IPS-18c (cell line): ENCODE data around the gene ADAT1.

Experiments
- H3K4me3 ChIP-seq: 2 replicates; pipeline ENCODE4 v1.7.0; 2013; ENCODE audit warnings: low read depth, mild to moderate bottlenecking, low read length, moderate library complexity; ENCODE audit not compliant: insufficient read depth
- H3K9me3 ChIP-seq: one replicate; pipeline ENCODE4 v1.6.1; 2013; ENCODE audit warnings: mild to moderate bottlenecking, low read length, moderate library complexity; ENCODE audit not compliant: control insufficient read depth, insufficient read depth

The ADAT1 gene

DNA sequence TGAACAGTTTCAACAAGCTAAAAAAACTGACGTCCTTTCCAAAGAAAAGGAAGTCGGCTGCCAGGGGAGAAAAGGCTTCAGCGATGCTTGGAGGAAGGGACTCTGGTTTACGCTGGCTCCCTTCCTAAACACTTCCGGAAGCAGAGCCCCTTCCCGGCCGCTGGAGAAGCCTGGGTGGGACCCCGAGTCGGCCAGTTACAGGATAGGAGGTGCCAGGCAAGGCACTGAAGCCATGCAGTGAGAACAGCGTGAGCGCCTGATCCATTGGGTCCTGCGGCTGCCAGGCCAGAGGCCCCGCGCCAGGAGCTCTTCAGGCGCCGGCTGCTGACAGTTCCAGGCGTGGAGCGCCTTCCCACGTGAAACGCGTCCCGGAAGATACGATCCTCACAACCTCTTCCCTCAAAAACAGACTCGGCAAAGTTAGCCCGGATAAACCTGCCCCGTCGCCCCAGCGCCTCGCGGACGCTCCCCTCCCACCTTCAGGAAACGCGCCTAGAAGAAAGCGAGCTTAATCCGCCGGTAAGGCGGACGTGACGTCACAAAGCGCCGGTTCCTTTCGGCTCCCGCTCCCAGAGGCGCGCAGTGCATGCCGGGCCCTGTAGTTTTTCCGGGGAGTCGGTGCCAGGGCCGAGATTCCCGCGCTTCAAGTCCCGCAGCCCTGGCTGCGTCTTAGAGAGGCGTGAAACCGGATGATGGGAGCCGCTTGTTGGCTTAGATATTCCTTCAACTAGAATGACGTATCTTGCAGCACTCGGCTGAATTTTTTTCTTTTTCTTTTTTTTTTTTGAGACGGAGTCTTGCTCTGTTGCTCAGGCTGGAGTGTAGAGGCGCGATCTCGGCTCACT lies at the start of gene ADAT1:
Gene ADAT1, minus strand, starts transcription at position 521 of the 845 bp plus-strand sequence. CDS start 2,482 bp downstream, outside the sequence.
- H3K9me3 ChIP-seq: no peaks in the 10 kb centered on the region
- peak within 1 kb of the TSS; percentile 77 for H3K4me3 ChIP-seq

DNA sequence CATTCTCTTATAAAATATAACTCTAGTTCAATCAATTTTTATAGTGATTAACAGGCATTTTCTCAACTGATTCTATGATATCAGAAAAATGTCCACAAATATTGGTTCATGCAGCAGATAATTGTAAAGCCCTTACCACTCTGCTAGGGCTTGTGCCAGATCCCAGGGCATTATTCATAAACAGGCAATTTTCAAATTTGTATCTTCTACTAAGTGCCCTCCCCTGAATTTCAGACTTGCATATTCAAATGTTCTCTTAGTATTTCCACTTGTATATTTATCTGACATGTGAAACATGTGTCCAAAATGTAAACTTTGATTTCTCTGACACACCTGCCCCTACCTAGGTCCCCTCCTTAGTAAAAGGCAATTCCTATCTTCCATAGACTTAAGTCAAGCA lies 44.4 kb upstream of the ADAT1 start:
- Histone ChIP-seq H3K4me3 (no peak overlapping the region), H3K9me3 (no peaks in the 10 kb centered on the region)

DNA sequence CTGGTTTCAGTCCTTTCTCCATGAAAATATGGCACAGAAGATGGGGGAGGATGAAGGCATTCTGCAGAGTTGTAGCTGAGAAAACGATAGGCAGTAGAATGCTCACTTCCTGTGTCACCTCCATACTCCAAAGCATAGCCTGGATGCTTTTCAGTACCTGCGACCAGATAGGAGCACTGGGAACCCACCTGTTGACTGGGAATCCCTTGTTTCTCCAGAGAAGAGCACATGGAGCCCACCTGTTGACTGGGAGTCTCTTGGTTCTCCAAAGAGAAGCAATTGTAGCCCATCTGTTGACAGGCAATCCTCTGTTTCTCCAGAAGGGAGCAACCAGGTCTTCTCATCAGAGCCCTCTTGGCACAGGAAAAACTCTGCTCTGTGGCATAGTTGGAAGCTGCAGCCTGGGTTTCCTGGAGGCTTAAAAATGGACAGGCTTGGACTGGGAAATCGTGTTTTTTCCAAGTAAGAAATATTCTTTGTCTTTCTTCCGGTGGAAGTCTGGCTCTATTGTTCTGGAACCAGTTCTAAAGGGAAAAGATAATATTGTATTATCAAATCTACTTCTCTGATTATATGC lies 37.7 kb upstream of the ADAT1 start:
- H3K9me3 ChIP-seq: no peaks in the 10 kb centered on the region
- H3K4me3 ChIP-seq: no peak overlapping the region

- Histone ChIP-seq H3K4me3 (no peak overlapping the region), H3K9me3 (no peaks in the 10 kb centered on the region)
Measured at GRCh38 chr16:75660321-75660720, 37.2 kb upstream of the ADAT1 start.

DNA sequence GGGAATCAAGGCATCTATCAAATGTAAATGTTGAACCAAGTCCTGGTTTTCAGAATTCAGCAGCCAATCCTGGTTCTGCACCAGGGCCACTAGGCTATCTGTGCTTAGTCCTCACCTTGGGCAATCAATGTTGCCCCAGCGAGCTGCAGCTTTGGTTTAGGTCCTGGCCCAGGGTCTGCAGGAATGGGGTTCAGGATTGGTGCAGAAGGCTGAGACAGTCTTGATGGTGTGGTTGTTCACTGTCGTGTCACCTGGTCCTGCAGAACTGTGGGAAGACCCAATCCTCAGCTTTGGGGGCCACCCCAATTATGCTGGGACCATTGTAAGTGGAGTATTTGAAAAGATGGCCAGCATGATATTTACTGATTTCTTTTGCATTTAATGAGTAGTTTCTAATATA lies 35.1 kb upstream of the ADAT1 start:
- Histone ChIP-seq H3K9me3 (no peaks in the 10 kb centered on the region), H3K4me3 (no peak overlapping the region)

- no peaks in the 10 kb centered on the region for H3K9me3 ChIP-seq
- no peak overlapping the region for H3K4me3 ChIP-seq
Measured at GRCh38 chr16:75653922-75654321, 30.8 kb upstream of the ADAT1 start.

GRCh38 chr16:75648265-75649076 lies 25.4 kb upstream of the ADAT1 start:
- H3K9me3 ChIP-seq: no peaks in the 10 kb centered on the region
- peak overlapping the region; percentile 98 for H3K4me3 ChIP-seq

DNA sequence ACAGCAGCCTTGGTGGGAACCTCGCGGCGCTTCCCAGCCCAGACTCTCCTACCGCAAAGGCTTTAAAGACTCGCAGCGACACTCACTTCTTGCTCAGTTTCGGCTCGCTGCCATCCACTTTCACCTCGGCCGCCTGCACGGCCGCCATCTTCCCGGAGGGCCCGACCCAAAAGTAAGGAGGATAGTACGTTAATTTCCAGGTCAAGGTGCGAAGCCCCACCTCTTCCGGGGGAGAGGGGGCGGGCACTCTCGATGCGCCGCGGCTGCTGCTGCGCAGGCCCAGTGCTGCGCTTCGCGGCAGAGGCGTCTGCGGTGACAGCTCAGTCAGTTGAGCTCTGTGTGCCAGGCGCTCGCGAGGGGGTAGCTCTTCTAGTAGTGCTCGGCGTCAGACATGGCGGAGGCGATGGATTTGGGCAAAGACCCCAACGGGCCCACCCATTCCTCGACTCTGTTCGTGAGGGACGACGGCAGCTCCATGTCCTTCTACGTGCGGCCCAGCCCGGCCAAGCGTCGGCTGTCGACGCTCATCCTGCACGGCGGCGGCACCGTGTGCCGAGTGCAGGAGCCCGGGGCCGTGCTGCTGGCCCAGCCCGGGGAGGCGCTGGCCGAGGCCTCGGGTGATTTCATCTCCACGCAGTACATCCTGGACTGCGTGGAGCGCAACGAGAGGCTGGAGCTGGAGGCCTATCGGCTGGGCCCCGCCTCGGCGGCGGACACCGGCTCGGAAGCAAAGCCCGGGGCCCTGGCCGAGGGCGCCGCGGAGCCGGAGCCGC lies 24.6 kb upstream of the ADAT1 start, which contains the start of the genes KARS1 and TERF2IP:
Gene KARS1, minus strand, starts transcription at position 174 of the 773 bp plus-strand sequence. Its CDS starts 26 bp downstream, at position 148.
Gene TERF2IP, plus strand, starts transcription at position 282 of the 773 bp plus-strand sequence. Its CDS starts 110 bp downstream, at position 392.
- peak within 1 kb of the TSS; percentile 98 for H3K4me3 ChIP-seq
- H3K9me3 ChIP-seq: no peaks in the 10 kb centered on the region

- H3K9me3 ChIP-seq: no peaks in the 10 kb centered on the region
- peak overlapping the region; percentile 98 for H3K4me3 ChIP-seq
Measured at GRCh38 chr16:75647112-75647491, 24.0 kb upstream of the ADAT1 start.

GRCh38 chr16:75644240-75645012 lies 21.3 kb upstream of the ADAT1 start:
- no peak overlapping the region for H3K4me3 ChIP-seq
- H3K9me3 ChIP-seq: no peaks in the 10 kb centered on the region

DNA sequence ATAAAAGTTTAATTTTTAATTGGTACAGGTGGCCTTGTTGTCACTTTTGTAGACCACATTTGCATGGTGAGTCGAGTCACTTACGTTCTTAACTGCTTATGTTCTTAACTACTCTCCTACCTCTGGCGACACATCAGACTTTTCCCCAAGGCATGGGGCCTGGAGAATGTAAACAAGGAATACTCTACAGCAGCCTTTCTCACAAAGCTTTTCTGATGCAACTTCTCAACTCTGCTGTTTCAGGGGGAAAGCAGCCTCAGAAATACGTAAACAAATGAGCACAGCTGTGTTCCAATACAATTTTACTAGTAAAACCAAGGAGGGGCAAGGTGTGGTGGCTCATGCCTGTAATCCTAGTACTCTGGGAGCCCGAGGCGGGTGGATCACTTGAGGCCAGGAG lies 17.5 kb upstream of the ADAT1 start:
- no peaks in the 10 kb centered on the region for H3K9me3 ChIP-seq
- H3K4me3 ChIP-seq: no peak overlapping the region

DNA sequence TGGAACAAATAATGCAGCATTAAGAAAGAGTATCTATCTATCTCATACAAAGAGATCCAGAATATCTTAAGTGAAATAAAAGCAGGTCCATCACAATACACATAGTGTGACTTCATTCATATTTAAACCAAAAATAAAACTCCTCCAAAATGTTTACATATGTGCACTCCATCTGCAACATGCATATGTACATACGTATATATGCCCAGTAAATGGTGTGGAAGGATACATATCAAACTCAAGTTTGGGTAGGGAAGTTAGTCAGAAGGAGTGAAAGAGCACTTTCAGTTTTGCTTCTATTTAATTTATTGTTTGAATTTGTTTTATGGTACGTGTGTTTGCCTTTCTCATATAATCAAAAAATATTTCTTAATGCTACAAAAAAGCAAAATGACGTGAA lies 12.0 kb upstream of the ADAT1 start:
- Histone ChIP-seq H3K4me3 (no peak overlapping the region), H3K9me3 (no peaks in the 10 kb centered on the region)

GRCh38 chr16:75632857-75633256 lies 9.8 kb upstream of the ADAT1 start:
- no peak overlapping the region for H3K4me3 ChIP-seq
- no peaks in the 10 kb centered on the region for H3K9me3 ChIP-seq

DNA sequence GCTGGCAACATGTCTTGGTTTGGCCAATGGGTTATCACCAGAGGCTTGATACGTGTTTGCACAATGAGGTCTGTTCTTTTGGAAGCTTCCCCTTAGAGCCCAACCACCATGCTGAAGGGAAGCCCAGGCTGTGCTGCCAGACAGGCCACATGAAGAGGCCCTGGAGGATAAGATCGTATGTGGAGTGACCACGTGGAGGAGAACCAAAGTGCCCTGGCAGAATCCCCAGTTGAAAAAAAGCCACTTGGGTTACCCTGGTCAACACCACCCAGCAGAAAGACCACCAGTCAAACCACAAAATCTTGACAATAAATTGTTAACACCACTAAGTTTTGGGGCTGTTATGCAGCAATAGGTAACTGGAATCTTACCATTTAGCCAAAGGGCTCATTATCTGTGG lies 7.0 kb upstream of the ADAT1 start:
- no peak overlapping the region for H3K4me3 ChIP-seq

GRCh38 chr16:75629132-75629531 lies 6.1 kb upstream of the ADAT1 start:
- Histone ChIP-seq H3K9me3 (no peaks in the 10 kb centered on the region), H3K4me3 (no peak overlapping the region)

More for the DNA sequence above, 7.0 kb upstream of the ADAT1 start:
- H3K9me3 ChIP-seq: no peaks in the 10 kb centered on the region

DNA sequence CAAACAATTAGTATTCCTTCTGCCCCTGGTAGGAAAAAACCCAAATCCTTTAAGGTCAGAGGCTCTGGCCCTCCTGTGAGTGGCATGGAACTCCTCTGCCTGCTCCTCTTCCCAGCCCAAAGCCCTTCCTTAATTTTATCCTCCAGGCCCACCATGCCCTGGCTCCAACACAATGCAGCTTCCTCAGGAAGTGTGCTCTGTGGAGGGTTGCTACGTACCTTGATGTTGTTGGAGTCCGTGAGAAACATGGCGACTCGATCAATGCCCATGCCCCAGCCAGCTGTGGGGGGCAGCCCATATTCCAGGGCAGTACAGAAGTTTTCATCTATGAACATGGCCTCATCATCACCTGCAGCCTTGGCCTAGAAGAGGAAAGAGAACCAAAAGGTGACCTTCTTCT lies 5.3 kb upstream of the ADAT1 start:
- Histone ChIP-seq H3K9me3 (no peaks in the 10 kb centered on the region), H3K4me3 (no peak overlapping the region)
